Choroid plexus epithelial cell (primary cell): ENCODE measurements around the gene ZNF32.

ENCODE experiments used
- DNase-seq: peaks from one replicate; pipeline ENCODE4 v3.0.0-alpha.2; 2010; ENCODE audit warnings: low read depth
- H3K4me3 ChIP-seq: 2 replicates; pipeline ENCODE4 v1.5.1; 2011; ENCODE audit warnings: low read depth, mild to moderate bottlenecking, control low read depth, low read length, moderate library complexity
- TF ChIP-seq, protein P1 (sequence below): conservative IDR thresholded peaks from 2 replicates; pipeline ENCODE4 v1.5.1; 2011; ENCODE audit warnings: low read depth, mild to moderate bottlenecking, control low read depth, inconsistent platforms, low read length, moderate library complexity

The ZNF32 gene, protein sequence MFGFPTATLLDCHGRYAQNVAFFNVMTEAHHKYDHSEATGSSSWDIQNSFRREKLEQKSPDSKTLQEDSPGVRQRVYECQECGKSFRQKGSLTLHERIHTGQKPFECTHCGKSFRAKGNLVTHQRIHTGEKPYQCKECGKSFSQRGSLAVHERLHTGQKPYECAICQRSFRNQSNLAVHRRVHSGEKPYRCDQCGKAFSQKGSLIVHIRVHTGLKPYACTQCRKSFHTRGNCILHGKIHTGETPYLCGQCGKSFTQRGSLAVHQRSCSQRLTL

DNA sequence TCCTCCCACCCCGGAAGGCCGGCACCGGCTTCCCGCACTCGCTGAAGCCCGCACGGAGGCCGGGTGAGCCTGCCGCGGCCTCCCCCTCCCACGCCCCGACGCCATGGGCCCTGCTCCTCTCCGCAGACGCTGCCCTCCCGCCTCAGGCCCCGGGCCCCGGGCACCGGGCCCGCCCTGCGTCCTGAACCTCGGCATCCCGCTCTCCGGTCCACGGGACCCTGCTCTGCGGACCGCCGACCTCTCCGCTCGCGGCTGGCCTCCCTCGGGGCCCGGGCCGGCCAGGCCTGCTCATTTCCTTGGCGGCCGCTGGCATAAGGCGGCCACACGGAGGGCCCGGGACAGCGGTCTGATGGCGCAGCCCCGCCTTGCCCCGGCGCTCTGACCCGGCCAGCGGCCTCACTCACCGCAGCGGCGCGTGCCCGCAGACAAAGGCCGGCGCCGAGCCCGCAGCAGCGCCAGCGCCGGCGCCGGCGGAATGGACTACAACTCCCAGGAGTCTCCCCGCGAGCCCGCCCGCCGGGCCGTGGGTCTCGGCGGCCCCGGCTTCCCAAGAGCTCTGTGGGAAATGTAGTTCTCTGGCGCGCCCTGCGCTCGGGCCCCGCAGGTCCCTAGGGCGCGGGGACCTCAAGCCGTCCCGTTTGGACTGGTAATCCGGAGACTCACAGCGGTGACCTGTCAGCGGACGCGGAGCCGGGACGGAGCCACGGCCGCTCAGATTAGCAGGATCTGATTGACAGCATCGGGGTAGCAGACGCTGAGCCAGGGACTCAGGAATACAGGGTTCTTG lies at the start of gene ZNF32:
ZNF32 (minus strand) TSS at position 484 of the 787 bp plus-strand sequence. CDS start 2,748 bp downstream, outside the sequence.
- peak; percentile 88 for DNase-seq
- H3K4me3 ChIP-seq, result peak within 1 kb of the TSS; percentile 77
- TF ChIP-seq, protein P1, sequence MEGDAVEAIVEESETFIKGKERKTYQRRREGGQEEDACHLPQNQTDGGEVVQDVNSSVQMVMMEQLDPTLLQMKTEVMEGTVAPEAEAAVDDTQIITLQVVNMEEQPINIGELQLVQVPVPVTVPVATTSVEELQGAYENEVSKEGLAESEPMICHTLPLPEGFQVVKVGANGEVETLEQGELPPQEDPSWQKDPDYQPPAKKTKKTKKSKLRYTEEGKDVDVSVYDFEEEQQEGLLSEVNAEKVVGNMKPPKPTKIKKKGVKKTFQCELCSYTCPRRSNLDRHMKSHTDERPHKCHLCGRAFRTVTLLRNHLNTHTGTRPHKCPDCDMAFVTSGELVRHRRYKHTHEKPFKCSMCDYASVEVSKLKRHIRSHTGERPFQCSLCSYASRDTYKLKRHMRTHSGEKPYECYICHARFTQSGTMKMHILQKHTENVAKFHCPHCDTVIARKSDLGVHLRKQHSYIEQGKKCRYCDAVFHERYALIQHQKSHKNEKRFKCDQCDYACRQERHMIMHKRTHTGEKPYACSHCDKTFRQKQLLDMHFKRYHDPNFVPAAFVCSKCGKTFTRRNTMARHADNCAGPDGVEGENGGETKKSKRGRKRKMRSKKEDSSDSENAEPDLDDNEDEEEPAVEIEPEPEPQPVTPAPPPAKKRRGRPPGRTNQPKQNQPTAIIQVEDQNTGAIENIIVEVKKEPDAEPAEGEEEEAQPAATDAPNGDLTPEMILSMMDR, result no peak

DNA sequence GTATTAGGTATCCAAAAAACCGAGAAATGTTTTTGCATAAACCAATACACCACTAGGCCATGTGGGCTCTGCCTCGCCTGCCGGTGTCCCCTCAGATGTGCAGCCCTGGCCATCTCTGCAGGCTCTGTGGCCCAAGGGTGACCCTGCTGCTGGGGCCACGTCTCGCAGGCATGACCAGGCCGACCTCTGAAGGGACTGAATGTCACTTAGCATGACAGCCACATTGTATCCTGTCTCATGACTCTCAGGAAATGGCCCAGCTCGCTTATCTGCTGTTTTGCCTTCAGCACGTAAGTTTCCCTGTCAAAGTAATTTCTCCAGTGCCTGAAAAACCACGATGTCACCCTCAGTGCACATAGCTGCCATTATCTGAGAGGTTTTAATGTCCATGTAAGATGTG lies 49.5 kb upstream of the ZNF32 start:
- DNase-seq, result no peak
- TF ChIP-seq, protein P1, result no peak
- H3K4me3 ChIP-seq, result no peak overlapping the region

DNA sequence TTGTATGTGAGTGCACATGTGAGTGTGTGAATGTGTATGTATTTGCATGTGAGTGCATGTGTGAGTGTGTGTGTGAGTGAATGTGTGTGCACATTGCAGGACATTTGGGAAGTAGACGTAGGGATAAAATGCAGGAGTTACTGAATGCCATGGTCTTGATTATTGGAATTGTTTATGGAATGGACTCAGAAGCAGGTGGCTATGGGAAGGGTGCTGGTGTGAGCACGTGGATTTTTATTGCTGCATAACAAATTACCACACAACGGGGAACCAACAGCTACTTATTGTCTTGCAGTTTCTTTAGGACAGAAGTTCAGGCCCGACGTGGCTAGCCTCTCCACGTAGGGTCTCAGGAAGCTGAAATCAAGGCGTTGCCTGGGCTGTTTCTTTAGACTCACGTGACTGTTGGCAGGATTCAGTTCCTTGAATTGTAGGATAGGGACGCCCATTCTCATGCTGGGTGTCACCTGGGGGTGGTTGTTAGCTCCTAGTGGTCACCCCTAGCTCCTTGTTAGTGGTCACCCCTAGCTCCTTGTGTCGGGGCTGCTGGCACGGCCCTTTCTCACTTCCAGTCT lies 48.3 kb upstream of the ZNF32 start:
- TF ChIP-seq, protein P1, result no peak
- H3K4me3 ChIP-seq, result no peak overlapping the region
- no peak for DNase-seq

DNA sequence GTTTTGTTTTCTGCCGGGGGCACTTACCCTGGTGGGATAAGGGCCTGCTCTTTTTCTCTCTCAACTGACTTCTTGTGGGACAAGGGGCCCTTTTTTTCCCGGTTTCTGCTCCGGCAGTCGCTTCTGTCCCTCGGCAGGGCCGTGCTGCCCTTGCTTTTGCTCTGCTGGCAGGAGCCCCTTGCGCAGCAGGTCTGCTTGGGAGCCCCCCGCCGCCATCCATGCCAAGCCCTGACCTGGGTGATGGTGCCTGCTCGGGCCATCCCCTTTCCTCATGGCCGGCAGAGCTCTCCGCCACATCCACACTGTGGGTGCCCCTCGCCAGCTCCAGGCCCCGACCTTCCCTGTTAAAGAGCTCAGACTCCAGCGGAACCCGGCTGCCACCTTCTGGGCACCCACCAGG lies 47.0 kb upstream of the ZNF32 start:
- DNase-seq, result no peak
- no peak overlapping the region for H3K4me3 ChIP-seq
- TF ChIP-seq, protein P1, result no peak

DNA sequence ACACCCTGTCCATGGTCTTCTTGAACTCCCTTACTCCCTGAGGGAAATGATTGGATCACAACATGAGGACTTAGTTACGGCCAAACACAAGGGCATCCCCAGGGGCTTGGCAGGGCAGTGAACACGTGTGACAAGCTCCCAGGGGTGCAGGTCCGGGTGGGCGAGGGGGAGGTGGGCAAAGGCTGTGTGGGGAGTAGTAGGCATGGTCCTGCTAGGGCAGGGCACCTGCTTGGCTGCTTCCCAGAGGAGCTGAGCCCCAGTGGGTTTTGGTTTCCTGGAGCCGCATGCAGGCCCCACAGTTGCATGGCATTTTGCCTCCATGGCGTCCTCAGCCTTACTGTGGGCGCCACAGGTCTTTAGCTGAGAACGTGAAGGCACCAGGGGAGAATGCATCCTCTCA lies 46.6 kb upstream of the ZNF32 start:
- TF ChIP-seq, protein P1, result no peak
- no peak overlapping the region for H3K4me3 ChIP-seq
- no peak for DNase-seq

DNA sequence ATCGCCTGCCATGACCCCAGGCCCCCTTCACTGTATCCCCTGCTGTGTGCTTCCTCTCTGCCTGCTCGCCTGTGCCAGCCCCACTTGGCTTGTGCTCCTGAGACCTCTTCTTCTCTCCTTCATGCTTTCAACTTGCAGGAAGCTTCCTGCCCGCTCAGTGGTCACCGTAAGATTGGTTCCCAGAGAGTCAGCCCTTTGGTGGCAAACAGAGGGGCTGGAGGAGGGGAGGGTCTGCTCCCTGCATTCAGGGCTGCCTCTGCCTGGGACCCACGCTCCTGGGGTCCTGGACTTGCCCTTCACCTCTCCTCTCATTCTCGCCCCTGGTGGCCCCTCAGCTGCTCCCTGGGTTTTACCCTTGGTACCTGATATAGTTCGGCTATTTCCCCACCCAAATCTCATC lies 45.8 kb upstream of the ZNF32 start:
- TF ChIP-seq, protein P1, result no peak
- H3K4me3 ChIP-seq, result no peak overlapping the region
- DNase-seq, result no peak
